NOMO-1 treated with dmso at 0.1 percent for 144 hours (cell line): ENCODE data around the gene DLGAP3.

Source experiments
- DNase-seq: peaks from one replicate; lab custom pipeline; 2025; ENCODE audit not compliant: unreplicated experiment; lab: John Stamatoyannopoulos, UW

DLGAP3 gene

GRCh38 chr1:34906222-34906621 is 23.2 kb downstream of the DLGAP3 start:
- DNase-seq = no peak

GRCh38 chr1:34905098-34905459 is 24.4 kb downstream of the DLGAP3 start:
- no peak for DNase-seq

- DNase-seq = no peak
These were observed 25.0 kb downstream of the DLGAP3 start for GRCh38 chr1:34904236-34905097.

- no peak for DNase-seq
These were observed 27.5 kb downstream of the DLGAP3 start for GRCh38 chr1:34901919-34902318.

- no peak for DNase-seq
These were observed 28.5 kb downstream of the DLGAP3 start for GRCh38 chr1:34900775-34901502.

GRCh38 chr1:34899906-34900305 is 29.5 kb downstream of the DLGAP3 start:
- DNase-seq = no peak

GRCh38 chr1:34899471-34899870 is 30.0 kb downstream of the DLGAP3 start:
- no peak for DNase-seq

GRCh38 chr1:34898330-34898761 is 31.1 kb downstream of the DLGAP3 start:
- no peak for DNase-seq

- no peak for DNase-seq
These were observed 32.8 kb downstream of the DLGAP3 start for GRCh38 chr1:34896612-34897011.

GRCh38 chr1:34889705-34890104 is 39.7 kb downstream of the DLGAP3 start:
- no peak for DNase-seq

- DNase-seq = no peak
These were observed 41.9 kb downstream of the DLGAP3 start for GRCh38 chr1:34887593-34887992.

GRCh38 chr1:34885405-34886247 is 43.8 kb downstream of the DLGAP3 start:
- no peak for DNase-seq

GRCh38 chr1:34884961-34885360 is 44.5 kb downstream of the DLGAP3 start:
- DNase-seq = no peak

GRCh38 chr1:34884536-34884935 is 44.9 kb downstream of the DLGAP3 start:
- no peak for DNase-seq

GRCh38 chr1:34879230-34879629 is 50.2 kb downstream of the DLGAP3 start:
- no peak for DNase-seq

- no peak for DNase-seq
These were observed 53.0 kb downstream of the DLGAP3 start for GRCh38 chr1:34876406-34876805.

- no peak for DNase-seq
These were observed 55.0 kb downstream of the DLGAP3 start for GRCh38 chr1:34874296-34874952.

GRCh38 chr1:34872133-34872503 is 57.3 kb downstream of the DLGAP3 start:
- no peak for DNase-seq

GRCh38 chr1:34871443-34872132 is 57.9 kb downstream of the DLGAP3 start:
- DNase-seq = no peak

GRCh38 chr1:34870395-34870794 is 59.1 kb downstream of the DLGAP3 start:
- no peak for DNase-seq
